NCI-H524 treated with DMSO at 0.1 percent for 48 hours (cell line): ENCODE measurements around the gene DENND6B.

Source experiments
- DNase-seq: peaks from one replicate; lab custom pipeline; 2025; lab: John Stamatoyannopoulos, UW

The DENND6B gene

GRCh38 chr22:50303848-50304527 is 22.8 kb downstream of the DENND6B start:
- no peak for DNase-seq

DNA sequence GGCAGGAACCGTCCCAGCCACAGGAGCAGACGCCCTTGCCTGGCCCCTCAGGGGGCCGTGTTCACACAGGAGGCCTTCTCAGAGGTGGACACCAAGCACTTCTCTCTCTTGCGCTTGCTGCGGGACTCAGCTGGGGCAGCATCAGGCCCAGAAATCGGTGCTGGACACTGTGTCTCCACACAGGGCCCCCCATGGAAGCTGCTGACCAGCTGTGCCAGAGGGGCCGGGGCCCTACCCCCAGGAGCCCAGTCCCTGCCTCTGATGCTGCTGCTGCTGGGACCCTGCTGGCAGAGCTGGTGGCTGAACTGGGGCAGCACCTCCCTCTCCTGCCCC is 23.3 kb downstream of the DENND6B start:
- DNase-seq, result no peak

GRCh38 chr22:50302564-50302963 is 24.2 kb downstream of the DENND6B start:
- no peak for DNase-seq

GRCh38 chr22:50302041-50302541 is 24.7 kb downstream of the DENND6B start:
- no peak for DNase-seq

DNA sequence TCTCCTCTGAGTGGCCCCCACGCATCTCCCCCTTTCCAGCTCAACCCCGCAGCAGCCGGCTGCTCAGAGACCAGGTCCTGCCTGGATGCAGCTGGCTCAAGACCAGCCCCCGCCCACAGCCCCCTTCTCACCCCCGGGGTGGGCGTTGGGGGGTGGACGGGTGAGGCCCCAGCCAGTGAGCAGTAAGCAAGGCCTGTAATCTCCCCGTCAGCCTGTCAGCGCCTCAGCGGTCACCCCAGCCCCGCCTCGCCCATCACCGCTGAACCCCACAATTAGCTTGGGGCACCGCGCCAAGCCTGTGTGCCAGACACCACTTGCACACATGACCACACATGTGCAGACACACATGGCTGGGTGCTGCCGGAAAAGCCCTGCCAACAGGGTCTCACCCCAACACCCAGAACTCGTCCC is 25.2 kb downstream of the DENND6B start:
- DNase-seq, result no peak

DNA sequence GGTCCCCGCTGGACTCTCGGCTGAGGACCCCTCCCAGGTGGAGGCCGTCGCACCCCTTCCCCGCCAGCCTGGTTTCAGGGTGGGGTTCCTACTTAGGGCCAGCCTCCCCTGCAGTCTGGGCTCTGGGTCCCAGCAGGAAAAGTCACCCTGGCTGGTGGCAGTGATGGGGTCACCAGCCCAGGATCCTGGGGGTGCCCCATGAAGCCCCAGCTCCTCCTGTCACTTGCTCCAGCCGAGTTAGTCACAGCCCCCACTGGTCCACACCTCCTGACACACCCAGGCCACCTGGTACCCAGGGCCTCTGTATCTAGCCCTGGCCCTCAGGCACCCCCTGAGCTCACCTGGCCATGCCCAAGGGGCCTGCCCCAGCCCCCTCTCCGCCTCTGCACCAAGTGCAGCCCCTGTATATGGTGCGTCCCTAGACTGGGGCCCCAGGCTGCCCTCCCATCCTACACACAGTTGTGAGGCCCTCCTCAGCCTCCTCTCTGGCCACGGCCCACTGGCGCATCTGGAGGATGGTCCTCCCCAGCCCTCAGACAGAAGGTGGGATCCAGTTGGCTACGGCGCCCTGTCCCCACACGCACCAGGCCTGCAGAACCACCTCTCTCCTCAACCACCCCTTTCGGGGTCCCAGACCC is 26.1 kb downstream of the DENND6B start:
- no peak for DNase-seq

DNA sequence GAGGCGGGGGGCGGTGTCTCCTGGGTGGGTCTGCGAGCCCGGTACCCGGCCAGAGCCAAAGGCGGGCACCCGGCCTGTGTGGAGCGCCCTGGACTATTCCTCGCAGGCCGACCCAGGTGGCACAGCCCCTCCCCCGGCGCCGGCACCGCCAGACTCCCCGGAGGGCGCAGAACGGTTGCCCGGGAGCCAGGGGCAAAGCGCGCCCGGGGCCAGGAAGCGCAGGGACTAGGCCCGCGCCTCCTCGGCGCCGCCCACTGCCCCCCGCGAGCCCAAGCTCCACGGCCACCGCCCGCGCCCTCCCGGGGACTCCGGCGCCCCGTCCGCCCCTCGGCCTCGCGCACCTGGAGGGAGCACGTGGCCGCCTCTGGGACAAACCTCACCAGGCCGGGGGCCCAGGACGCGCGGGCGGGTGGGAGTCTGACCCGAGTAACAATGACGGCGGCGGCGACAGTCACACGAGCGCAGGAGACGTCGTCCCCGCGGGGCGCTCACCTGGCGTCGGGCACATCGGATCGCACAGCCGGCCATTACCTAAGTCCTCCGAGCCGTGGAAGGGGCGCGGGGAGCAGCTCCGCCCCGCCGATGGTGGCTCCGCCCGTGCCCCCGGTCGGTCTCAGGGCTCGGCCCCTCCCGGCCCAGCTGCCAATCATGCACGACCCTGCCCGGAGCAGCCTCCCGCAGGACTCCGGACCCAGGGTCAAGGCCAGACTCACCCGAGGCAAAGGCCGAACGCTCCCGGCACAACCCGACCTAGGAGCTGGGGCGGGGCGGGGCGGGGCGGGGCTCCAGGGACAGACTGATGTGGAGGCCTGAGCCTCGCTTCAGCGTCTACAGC is 26.8 kb downstream of the DENND6B start:
- DNase-seq, result no peak

- no peak for DNase-seq
Measured at GRCh38 chr22:50298937-50299784, 27.7 kb downstream of the DENND6B start.

DNA sequence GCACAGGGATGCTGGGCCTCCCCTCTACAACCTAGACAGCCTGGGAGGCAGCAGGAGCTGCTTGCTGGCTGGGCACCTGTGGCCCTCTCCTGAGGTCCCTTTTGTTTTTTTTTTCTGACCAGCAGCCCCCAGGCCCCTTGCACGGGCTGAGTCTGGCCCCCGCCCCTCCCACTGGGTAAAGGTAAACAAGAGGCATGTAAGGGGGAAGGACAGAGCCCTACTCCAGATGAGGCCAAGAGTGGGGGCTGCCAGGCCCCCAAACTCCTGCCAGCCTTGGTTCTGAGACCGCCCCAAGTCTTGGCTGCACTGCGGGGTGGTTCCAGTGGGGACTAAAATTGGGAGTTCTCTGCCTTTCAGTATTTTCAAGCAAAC is 28.6 kb downstream of the DENND6B start:
- no peak for DNase-seq

GRCh38 chr22:50297510-50298265 is 29.1 kb downstream of the DENND6B start:
- no peak for DNase-seq

DNA sequence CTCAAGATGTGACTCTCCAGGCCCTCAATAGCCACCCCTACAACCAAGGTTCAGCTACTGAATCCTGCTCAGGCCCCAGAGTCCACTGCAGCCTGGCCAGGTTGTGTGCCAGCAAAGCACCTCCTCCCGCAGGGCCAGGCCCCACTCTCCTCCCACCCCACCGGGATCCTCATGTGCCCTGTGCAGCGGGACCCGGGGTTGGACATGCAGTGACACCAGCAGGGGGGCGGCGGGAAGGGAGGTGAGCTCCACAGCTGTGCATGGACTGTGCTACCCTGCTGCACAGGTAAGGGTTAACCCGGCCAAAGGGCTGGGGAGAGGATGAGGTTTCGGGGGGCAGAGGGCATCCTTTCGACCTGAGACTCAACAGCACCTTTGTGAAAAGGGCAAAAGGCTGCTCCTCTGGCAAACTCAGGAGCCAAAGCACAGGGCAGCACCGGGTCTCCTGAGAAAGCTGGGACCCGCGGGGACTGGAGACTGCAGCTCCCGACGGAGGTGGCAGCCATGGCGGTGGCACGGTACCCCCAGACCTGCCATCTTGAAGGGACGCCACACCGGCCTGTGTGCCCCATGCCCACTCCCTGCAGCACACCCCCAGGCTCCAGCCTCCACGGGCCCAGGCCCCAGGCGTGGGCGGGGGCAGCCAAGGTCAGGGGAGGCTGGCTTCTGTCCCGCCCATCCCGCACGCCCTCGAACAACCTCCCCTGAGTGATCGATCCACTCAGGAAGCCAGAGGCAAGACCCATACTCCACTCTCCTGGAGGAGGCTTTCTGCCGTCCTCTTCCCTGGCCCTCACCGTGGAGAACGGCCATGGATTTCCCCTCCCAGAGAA is 29.9 kb downstream of the DENND6B start:
- DNase-seq, result no peak

- DNase-seq, result no peak
Measured at GRCh38 chr22:50294319-50294656, 32.5 kb downstream of the DENND6B start.

DNA sequence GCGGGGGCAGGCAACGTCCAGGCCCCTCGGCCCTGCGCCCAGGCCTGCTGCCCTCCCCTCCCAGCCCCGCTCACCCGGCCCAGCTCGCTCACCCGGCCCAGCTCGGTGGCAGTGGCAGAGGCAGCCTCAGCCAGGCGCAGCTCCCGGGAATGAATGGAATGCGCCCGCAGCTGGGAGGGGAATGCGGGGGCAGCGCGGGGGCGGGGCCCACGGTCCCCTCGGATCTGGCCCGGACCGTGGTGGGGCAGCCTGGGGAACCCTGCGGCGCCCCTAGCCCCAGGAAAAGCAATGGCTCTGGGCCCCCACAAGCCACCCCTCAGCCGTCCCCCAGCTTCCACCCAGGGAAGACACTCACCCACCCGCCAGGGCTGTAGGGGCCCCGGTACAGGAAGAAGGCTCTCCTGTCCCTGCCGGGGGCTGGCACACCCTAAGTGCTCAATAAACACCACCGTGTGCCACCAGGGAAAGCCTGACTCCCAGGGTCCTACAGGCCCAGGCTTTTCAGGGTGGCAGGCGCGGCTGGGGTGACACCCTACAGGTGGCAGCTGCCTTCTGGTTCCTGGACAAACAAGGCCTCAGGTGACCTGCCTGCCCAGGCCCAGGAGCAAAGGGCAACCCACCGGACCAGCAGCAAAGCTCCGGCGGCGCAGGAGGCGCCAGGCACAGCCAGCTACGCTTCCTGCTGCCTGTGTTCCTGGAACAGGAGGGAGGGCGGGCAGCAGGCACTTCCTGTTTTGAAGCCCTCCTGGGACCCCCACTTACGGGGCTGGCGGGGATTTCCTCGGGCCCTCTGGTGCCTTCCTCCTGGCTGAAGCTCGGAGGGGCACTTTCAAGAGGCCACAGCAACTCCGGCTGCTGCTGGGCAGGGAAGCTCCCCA is 33.1 kb downstream of the DENND6B start:
- DNase-seq, result no peak

DNA sequence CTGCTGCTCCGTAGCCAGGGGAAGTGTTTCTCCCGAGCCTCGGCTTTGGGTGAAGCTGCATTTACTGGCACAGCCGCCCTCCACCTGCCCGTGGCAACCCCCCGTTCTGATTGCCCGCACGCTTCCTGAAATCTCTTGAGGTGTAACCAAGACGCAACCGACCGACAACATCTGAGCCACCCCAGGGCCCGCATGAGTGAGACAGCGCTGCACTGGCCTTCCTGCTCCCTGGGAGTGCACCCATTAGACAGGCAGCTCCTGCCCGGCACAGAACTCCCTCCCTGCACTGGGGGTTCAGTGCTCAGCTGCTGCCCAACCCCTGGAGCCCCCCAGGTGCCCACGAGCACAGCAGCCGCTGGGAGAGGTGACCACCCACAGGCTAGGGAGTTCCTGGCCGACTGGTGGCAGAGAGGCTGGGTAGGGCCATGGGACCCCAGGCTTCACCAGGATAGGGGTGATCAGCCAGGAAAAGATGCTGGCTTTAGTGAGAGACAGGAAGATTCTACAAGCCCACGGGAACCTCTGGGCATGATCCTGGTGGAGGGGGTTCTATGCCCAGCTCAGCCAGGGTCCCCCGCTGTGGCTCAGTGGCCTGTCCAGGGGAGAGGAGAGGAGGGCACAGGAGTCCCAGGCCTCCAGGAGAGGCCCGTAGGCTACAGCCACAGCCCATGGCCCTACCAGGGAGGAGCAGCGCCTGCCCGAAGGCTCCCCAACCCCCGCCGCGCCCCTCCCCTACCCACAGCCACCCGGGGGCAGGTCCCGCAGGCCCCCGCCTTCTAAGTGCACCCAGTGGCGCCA is 34.0 kb downstream of the DENND6B start:
- DNase-seq, result no peak

- no peak for DNase-seq
Measured at GRCh38 chr22:50289942-50290630, 36.7 kb downstream of the DENND6B start.

DNA sequence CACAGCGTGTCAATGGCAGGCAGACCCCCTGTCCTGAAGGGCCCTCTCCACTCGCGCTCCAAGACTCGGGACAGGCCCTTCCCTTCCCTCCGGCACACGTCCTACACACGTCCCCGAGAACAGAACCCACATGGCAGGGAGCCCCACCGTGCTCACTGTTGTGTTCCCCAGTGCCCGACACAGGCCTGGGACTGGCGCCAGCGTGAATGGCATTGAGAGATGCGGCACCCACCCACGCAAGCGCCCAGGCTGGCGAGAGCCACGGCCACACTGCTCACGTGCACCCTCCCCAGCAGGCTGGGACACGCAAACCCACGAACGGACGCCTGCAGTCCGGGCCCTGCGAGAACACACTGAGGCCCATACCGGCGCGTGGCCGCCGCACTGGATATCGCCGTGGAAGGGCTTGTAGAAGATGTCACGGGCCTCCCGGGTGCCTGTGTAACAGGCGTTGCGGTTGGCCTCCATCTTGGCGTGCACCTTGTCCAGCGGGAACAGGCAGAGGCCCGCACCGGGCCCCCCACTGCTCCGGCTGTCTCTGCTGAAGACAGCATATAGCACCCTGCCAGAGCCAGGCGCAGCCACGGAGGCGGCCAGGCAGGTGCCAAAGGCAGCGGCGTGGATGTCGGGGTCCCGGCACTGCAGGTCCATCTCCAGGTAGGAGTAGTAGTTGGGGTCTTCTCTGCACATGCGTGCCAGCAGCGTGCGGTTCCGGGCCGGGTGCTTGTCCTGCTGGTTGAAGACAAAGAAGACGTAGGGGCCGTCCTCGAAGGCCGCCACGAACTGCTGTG is 37.5 kb downstream of the DENND6B start:
- no peak for DNase-seq

DNA sequence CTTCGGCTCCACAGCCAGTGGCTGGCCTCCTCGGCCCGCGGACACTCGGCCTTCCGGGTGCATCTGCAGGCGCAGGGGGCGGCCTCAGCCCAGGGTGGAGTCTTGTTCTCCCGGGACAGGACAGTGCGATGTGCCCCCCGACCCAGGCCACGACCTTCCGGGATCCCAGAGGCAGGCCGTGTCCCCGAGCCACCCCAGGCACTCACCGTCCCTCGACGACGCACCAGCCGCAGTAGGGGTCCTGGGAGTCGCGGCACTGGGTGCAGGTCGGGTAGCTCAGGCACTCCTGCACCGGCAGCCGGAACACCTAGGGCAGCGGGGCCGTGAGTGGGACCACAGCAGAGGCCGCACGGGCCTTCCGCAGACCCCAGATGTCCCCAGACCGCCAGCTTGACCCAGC is 39.1 kb downstream of the DENND6B start:
- DNase-seq, result no peak
